ENCODE results near the gene EGFR.

- TF ChIP-seq CTCF (IDR thresholded peaks at IDR 0.05; ENCODE audit: low read depth, low read length) = no peak
- TF ChIP-seq MAX (IDR thresholded peaks at IDR 0.05; ENCODE audit: low read depth, low read length) = no peak
These were observed 162.9 kb downstream of the EGFR start for GRCh38 chr7:55181762-55182161.
